ENCODE measurements around the gene ABHD17B.
"Not testable (repeated sequence)": the region's sequence is repeated elsewhere in the genome, so short reads cannot be mapped to it uniquely, and the experiment has no call there.

The ABHD17B gene

GRCh38 chr9:71916834-71917534, 6.0 kb upstream of the ABHD17B start:
- DNase-seq (ENCODE audit: extremely low read depth in 1 of 2, low read depth in 1 of 2), result no peak

- DNase-seq (ENCODE audit: extremely low read depth in 1 of 2, low read depth in 1 of 2), result no peak
Observed at GRCh38 chr9:71915495-71915894, 4.5 kb upstream of the ABHD17B start.

- no peak for DNase-seq (ENCODE audit: extremely low read depth in 1 of 2, low read depth in 1 of 2)
Observed at GRCh38 chr9:71911908-71912335, 929 bp upstream of the ABHD17B start.

- DNase-seq (ENCODE audit: extremely low read depth in 1 of 2, low read depth in 1 of 2), result no peak
Observed at GRCh38 chr9:71910650-71911060, 338 bp downstream of the ABHD17B start.

GRCh38 chr9:71909887-71910649, 925 bp downstream of the ABHD17B start:
- DNase-seq (ENCODE audit: extremely low read depth in 1 of 2, low read depth in 1 of 2), result peak in 1 of 2 donors; percentile 9

- no peak for DNase-seq (ENCODE audit: extremely low read depth in 1 of 2, low read depth in 1 of 2)
Observed at GRCh38 chr9:71908825-71909224, 2.2 kb downstream of the ABHD17B start.

GRCh38 chr9:71904076-71904475, 6.9 kb downstream of the ABHD17B start:
- no peak for DNase-seq (ENCODE audit: extremely low read depth in 1 of 2, low read depth in 1 of 2)

- no peak for DNase-seq (ENCODE audit: extremely low read depth in 1 of 2, low read depth in 1 of 2)
Observed at GRCh38 chr9:71901695-71902597, 9.0 kb downstream of the ABHD17B start.

- not testable (repeated sequence) for DNase-seq (ENCODE audit: extremely low read depth in 1 of 2, low read depth in 1 of 2)
Observed at GRCh38 chr9:71898756-71899155, 12.2 kb downstream of the ABHD17B start.

- DNase-seq (ENCODE audit: extremely low read depth in 1 of 2, low read depth in 1 of 2), result no peak
Observed at GRCh38 chr9:71897577-71897976, 13.4 kb downstream of the ABHD17B start.

- DNase-seq (ENCODE audit: extremely low read depth in 1 of 2, low read depth in 1 of 2), result no peak
Observed at GRCh38 chr9:71896761-71897160, 14.2 kb downstream of the ABHD17B start.

GRCh38 chr9:71895955-71896354, 15.0 kb downstream of the ABHD17B start:
- DNase-seq (ENCODE audit: extremely low read depth in 1 of 2, low read depth in 1 of 2), result no peak

- no peak for DNase-seq (ENCODE audit: extremely low read depth in 1 of 2, low read depth in 1 of 2)
Observed at GRCh38 chr9:71895117-71895516, 15.9 kb downstream of the ABHD17B start.

- DNase-seq (ENCODE audit: extremely low read depth in 1 of 2, low read depth in 1 of 2), result no peak
Observed at GRCh38 chr9:71891557-71892189, 19.3 kb downstream of the ABHD17B start.

- no peak for DNase-seq (ENCODE audit: extremely low read depth in 1 of 2, low read depth in 1 of 2)
Observed at GRCh38 chr9:71890042-71890679, 20.8 kb downstream of the ABHD17B start.

- no peak for DNase-seq (ENCODE audit: extremely low read depth in 1 of 2, low read depth in 1 of 2)
Observed at GRCh38 chr9:71887362-71887761, 23.6 kb downstream of the ABHD17B start.

- DNase-seq (ENCODE audit: extremely low read depth in 1 of 2, low read depth in 1 of 2), result no peak
Observed at GRCh38 chr9:71886541-71886940, 24.5 kb downstream of the ABHD17B start.

- DNase-seq (ENCODE audit: extremely low read depth in 1 of 2, low read depth in 1 of 2), result no peak
Observed at GRCh38 chr9:71886015-71886414, 25.0 kb downstream of the ABHD17B start.

- no peak for DNase-seq (ENCODE audit: extremely low read depth in 1 of 2, low read depth in 1 of 2)
Observed at GRCh38 chr9:71885467-71885866, 25.5 kb downstream of the ABHD17B start.

- DNase-seq (ENCODE audit: extremely low read depth in 1 of 2, low read depth in 1 of 2), result no peak
Observed at GRCh38 chr9:71884005-71884404, 27.0 kb downstream of the ABHD17B start.
